Body of pancreas (tissue), 4 donors: Measurements from ENCODE around the gene TUBGCP2.

Experiments used
- POLR2A ChIP-seq, 3 donors: fragments of 450-650 bp; IDR thresholded peaks; one replicate each; pipeline ENCODE4 v1.6.1; 2016; ENCODE audit warnings: antibody characterized with exemption in 3 of 3, mild to moderate bottlenecking in 2 of 3
- TF ChIP-seq, protein P1 (sequence below), 7 experiments: fragments of 450-650 bp in 4 of 7; fragments of 200-600 bp in 3 of 7; sonication (generic) in 3 of 7; IDR thresholded peaks; one replicate each; pipeline ENCODE4 v1.5.1; 2016 to 2019; ENCODE audit warnings: antibody characterized with exemption in 7 of 7

DNA sequence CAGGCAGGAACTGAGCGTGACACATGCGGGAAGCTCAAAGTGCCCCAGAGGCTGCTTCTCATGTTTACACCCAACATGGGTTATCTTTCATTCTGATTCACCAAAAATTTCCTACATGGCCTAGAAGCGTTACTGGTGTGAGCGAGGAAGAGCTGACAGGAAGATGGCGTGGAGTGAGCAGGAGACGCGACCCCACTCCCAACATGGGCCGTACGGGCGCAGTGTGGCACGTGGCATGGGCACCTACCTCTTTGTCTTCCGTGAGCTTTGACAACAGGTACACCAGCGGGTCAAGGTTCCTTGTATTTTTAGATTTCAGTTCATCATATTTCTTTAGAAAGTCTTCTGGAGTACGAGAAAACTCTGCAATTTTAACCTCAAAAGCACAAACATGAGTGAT is 8.9 kb downstream of the TUBGCP2 start:
- TF ChIP-seq POLR2A (IDR thresholded peaks at IDR 0.05) = no peak
- TF ChIP-seq, protein P1, sequence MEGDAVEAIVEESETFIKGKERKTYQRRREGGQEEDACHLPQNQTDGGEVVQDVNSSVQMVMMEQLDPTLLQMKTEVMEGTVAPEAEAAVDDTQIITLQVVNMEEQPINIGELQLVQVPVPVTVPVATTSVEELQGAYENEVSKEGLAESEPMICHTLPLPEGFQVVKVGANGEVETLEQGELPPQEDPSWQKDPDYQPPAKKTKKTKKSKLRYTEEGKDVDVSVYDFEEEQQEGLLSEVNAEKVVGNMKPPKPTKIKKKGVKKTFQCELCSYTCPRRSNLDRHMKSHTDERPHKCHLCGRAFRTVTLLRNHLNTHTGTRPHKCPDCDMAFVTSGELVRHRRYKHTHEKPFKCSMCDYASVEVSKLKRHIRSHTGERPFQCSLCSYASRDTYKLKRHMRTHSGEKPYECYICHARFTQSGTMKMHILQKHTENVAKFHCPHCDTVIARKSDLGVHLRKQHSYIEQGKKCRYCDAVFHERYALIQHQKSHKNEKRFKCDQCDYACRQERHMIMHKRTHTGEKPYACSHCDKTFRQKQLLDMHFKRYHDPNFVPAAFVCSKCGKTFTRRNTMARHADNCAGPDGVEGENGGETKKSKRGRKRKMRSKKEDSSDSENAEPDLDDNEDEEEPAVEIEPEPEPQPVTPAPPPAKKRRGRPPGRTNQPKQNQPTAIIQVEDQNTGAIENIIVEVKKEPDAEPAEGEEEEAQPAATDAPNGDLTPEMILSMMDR (IDR thresholded peaks at IDR 0.05) = no peak
